Activated naive CD8-positive, alpha-beta T cell treated with anti-CD3 and anti-CD28 coated beads, Interleukin-2, amount 50 U/mL, for 24 hours (primary cell): Measurements from ENCODE around the gene BDNF.
"Not testable (repeated sequence)": the region's sequence is repeated elsewhere in the genome, so short reads cannot be mapped to it uniquely, and the experiment has no call there.

Experiments
- ATAC-seq: fragments of 150-1000 bp; cut with Tn5 transposase; one replicate; pipeline ENCODE4 v1.10.0; 2021
- DNase-seq: peaks from one replicate; pipeline ENCODE4 v3.0.0; 2021
- H3K27ac Mint-ChIP-seq: one replicate; pipeline ENCODE4 v1.8.0; 2021; ENCODE audit warnings: mild to moderate bottlenecking, mixed read lengths
- H3K27me3 Mint-ChIP-seq: one replicate; pipeline ENCODE4 v1.8.0; 2021; ENCODE audit warnings: mixed read lengths
- H3K36me3 Mint-ChIP-seq: one replicate; pipeline ENCODE4 v1.8.0; 2021; ENCODE audit warnings: low read depth, mixed read lengths
- H3K4me1 Mint-ChIP-seq: one replicate; pipeline ENCODE4 v1.8.0; 2021; ENCODE audit warnings: mixed read lengths
- H3K4me3 Mint-ChIP-seq: one replicate; pipeline ENCODE4 v1.8.0; 2021; ENCODE audit warnings: mild to moderate bottlenecking, moderate library complexity, mixed read lengths
- H3K9me3 Mint-ChIP-seq: one replicate; pipeline ENCODE4 v1.8.0; 2021; ENCODE audit warnings: mixed read lengths

BDNF gene

DNA sequence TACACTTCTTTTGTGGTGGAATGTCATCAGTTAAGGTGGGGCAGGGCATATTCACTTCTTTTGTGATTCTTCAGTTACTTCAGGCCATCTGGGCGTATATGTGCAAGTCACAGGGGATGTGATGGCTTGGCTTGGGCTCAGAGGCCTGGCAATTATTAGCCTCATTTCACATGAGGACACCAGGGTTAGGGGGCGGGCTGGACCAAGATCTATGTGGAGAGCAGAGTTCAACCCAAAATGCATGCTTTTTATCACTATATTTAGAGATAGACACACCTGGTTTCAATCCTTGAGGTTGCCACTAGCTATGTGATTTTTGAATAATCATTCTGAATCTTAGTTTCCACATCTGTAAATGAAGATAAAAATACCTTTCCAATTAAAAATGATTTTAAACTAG, 65.5 kb downstream of the BDNF start:
- H3K27ac Mint-ChIP-seq, H3K4me3 Mint-ChIP-seq, ATAC-seq, DNase-seq, H3K4me1 Mint-ChIP-seq, H3K36me3 Mint-ChIP-seq, H3K27me3 Mint-ChIP-seq: not testable (repeated sequence)
- peaks cover 11% of the 10 kb centered on the region for H3K9me3 Mint-ChIP-seq

DNA sequence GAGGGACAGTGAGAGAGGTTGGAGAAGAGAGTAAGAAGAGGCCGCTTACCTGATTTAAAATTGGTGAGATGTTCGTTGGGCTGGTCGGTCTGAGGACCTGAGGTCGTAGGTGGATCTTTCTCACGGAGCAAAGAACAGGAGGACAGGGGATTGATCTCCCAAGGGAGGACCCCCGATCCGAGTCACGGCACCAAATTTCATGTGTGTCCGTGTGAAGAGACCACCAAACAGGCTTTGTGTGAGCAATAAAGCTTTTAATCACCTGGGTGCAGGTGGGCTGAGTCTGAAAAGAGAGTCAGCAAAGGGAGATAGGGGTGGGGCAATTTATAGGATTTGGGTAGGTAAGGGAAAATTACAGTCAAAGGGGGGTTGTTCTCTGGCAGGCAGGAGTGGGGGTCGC, 66.0 kb downstream of the BDNF start:
- not testable (repeated sequence) for H3K27me3 Mint-ChIP-seq, H3K4me3 Mint-ChIP-seq, H3K4me1 Mint-ChIP-seq, H3K36me3 Mint-ChIP-seq, DNase-seq, ATAC-seq, H3K27ac Mint-ChIP-seq
- peaks cover 11% of the 10 kb centered on the region for H3K9me3 Mint-ChIP-seq

DNA sequence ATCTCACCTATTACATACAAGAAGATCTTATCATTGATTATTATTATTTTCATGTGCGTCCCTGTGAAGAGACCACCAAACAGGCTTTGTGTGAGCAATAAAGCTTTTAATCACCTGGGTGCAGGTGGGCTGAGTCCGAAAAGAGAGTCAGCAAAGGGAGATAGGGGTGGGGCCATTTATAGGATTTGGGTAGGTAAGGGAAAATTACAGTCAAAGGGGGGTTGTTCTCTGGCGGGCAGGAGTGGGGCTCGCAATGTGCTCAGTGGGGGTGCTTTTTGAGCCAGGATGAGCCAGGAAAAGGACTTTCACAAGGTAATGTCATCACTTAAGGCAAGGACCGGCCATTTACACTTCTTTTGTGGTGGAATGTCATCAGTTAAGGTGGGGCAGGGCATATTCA, 71.2 kb downstream of the BDNF start:
- H3K9me3 Mint-ChIP-seq: peaks cover 11% of the 10 kb centered on the region
- not testable (repeated sequence) for H3K27me3 Mint-ChIP-seq, DNase-seq, ATAC-seq, H3K36me3 Mint-ChIP-seq, H3K4me3 Mint-ChIP-seq, H3K27ac Mint-ChIP-seq, H3K4me1 Mint-ChIP-seq

- DNase-seq (no peak), ATAC-seq (no peak)
- Mint-ChIP-seq H3K27ac (no peak overlapping the region), H3K36me3 (no peaks in the 10 kb centered on the region), H3K4me3 (no peak overlapping the region), H3K4me1 (no peaks in the 10 kb centered on the region), H3K9me3 (peaks cover 7% of the 10 kb centered on the region), H3K27me3 (no peaks in the 10 kb centered on the region)
Observed at GRCh38 chr11:27627979-27628378, 72.3 kb downstream of the BDNF start.

DNA sequence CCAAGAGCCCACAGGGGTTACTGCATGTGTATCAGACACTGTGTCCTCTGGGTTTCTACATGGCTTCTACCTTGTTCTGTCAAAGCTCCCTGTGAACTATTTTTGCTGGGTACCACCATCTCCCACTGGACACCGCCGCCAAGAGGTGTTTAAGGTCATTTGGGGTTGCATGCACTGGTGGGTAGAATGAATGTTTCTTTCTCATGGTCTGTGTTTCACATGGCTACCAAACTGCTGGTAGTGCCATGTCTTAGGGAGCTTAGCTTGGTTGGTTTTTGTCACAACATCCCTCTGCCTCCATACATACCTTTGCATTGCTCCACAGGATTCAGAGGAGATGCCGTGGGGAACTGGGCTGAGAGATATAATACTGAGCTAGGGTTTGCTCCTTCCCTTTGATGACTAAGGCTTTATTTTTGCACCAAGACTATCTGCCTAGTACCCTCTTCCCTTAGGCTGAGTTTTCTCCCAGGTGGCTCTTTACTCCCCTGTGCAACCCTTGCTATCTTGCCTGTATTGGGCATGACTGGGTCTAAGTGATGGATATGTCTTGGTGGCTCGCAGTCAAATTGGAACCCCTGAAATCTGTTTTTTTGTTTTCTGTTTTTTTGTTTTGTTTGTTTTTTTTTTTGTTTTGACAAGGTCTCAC, 73.2 kb downstream of the BDNF start:
- Mint-ChIP-seq H3K9me3 (peaks cover 4% of the 10 kb centered on the region), H3K27ac (no peak overlapping the region), H3K4me1 (no peaks in the 10 kb centered on the region), H3K4me3 (no peak overlapping the region), H3K36me3 (no peaks in the 10 kb centered on the region), H3K27me3 (no peaks in the 10 kb centered on the region)
- ATAC-seq (no peak), DNase-seq (no peak)

DNA sequence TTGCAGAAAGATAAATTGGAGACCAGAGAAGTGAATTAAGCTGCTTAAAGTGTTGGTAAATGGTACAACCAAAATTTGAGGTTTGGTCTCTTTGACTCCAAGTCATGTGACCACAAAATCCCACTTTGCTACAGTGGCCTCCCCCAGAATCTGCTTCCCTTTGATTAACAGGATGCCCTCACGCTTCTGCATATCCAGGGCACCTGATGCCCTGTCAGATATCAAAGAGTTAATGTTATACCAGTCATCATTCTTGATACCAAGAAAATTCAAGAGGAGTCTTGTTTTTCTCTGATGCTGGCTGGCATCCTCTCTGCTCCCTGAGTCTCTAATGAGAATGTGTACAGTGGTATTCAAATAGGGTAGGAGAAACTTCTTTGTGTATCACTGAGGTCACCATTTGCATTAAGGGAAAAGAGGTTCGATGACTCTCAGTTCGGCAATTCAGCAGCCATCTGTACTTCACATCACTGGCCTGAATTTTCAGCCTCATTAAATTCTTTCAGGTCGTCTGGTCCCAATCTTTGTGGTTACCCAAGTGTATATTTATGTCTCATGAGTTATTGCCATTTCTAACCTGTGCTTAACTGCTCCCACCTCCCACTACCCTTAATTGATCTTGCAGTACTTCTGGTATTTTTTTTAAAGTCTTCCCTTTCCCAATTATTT, 73.9 kb downstream of the BDNF start:
- Mint-ChIP-seq H3K27me3 (no peaks in the 10 kb centered on the region), H3K27ac (no peak overlapping the region), H3K4me3 (no peak overlapping the region), H3K36me3 (no peaks in the 10 kb centered on the region), H3K9me3 (peaks cover 4% of the 10 kb centered on the region), H3K4me1 (no peaks in the 10 kb centered on the region)
- DNase-seq (no peak), ATAC-seq (no peak)

DNA sequence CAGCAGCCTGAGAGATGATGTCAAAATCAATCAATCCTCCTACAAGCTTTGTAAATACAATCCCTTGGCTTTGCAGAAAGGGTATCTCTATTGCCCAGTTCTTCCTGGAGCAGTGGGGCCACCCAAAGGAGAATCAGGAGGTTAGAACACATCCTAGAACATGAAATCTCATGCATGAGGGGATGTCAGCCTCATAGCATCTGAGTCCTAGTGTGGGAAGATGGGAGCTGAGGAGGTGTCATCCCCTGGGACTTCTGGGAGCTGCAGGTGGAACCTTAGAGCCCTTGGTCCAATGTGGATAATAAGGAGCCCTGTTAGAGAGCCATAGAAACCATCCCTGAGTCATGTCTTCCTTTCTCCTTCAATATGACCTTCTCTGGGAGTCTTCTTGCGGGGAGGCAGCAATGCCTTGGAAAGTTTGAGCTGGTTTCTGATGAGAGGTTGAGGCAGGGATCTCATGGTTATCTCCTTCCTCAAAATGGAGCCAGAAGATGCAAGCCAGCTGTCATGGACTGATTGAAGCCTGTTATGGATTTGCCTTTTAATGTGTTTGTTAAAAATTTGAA, 74.8 kb downstream of the BDNF start:
- ATAC-seq: no peak
- Mint-ChIP-seq H3K4me3 (no peak overlapping the region), H3K9me3 (peaks cover 4% of the 10 kb centered on the region), H3K36me3 (no peaks in the 10 kb centered on the region), H3K27me3 (no peaks in the 10 kb centered on the region), H3K4me1 (no peaks in the 10 kb centered on the region), H3K27ac (no peak overlapping the region)
- no peak for DNase-seq

DNA sequence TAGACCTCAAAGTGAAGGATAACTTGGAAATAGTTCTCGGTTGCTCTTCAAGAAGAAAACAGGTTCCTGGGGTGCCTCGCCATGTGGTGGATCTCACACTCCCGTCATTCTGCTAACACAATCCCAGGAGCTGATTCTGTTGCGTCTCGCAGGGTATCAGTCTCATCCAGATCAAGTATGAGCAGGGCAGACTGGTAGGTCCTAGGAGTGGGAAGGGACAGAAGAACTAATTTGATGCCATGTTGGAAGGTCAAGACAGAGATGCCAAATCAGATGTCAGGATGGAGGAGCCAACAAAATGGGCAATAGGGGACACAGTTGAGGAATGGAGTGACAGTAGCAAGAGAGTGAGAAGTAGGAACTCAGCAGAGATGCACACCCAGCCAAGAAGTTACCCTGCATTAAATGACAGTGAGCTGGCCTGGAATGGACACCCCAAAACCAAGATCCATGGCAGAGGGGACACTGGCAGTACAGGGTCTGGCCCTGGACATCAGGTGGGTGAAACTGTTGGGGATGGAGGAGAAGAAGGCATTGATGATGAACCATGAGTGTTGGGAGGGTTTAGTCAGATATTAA, 76.2 kb downstream of the BDNF start:
- Mint-ChIP-seq H3K4me1 (no peaks in the 10 kb centered on the region), H3K36me3 (no peaks in the 10 kb centered on the region), H3K4me3 (no peak overlapping the region), H3K27ac (no peak overlapping the region), H3K27me3 (no peaks in the 10 kb centered on the region), H3K9me3 (peaks cover 4% of the 10 kb centered on the region)
- DNase-seq: no peak
- ATAC-seq: no peak

- Mint-ChIP-seq H3K4me1 (no peaks in the 10 kb centered on the region), H3K4me3 (no peak overlapping the region), H3K9me3 (peaks cover 4% of the 10 kb centered on the region), H3K27me3 (no peaks in the 10 kb centered on the region), H3K27ac (no peak overlapping the region), H3K36me3 (no peaks in the 10 kb centered on the region)
- DNase-seq (no peak), ATAC-seq (no peak)
Observed at GRCh38 chr11:27622541-27623300, 77.5 kb downstream of the BDNF start.

DNA sequence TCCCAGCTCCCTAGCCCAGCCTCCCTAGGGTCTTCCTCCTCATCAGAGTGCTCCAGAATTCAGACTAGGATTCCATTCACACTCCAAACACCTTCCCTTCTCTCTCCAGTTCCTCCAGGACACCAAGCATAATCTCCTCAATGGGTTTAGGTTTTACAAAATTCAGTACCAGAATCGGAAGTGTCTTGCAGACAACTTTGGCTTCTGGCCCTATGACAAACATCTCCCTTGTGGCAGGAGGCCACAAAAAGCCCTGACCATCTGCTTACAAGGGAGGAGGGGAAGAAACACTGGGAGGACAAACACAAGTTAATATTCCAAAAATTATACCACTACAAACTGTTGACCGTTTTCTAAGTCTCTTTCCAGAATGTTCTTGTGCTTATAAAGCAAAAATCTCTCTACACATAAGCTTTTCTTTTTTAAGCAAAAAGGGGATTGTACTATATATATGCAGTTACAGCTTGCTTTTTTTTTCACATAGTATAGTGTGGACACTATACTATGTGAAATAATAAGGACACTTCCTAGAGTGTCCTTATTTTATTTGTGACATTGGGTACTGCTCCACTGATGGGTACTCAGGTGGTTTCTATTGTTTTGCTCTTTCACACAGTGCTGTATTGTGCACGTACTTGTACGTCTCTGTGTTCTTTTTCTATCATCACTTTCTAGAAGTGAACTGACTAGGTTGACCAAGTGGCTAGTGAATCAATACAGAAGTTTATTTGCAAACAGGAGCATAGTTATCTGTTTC, 78.7 kb downstream of the BDNF start:
- H3K9me3 Mint-ChIP-seq: peaks cover 4% of the 10 kb centered on the region
- DNase-seq (no peak), ATAC-seq (no peak)
- H3K4me1 Mint-ChIP-seq: no peaks in the 10 kb centered on the region
- H3K27me3 Mint-ChIP-seq: no peaks in the 10 kb centered on the region
- no peak overlapping the region for H3K4me3 Mint-ChIP-seq
- H3K27ac Mint-ChIP-seq: no peak overlapping the region
- H3K36me3 Mint-ChIP-seq: no peaks in the 10 kb centered on the region

DNA sequence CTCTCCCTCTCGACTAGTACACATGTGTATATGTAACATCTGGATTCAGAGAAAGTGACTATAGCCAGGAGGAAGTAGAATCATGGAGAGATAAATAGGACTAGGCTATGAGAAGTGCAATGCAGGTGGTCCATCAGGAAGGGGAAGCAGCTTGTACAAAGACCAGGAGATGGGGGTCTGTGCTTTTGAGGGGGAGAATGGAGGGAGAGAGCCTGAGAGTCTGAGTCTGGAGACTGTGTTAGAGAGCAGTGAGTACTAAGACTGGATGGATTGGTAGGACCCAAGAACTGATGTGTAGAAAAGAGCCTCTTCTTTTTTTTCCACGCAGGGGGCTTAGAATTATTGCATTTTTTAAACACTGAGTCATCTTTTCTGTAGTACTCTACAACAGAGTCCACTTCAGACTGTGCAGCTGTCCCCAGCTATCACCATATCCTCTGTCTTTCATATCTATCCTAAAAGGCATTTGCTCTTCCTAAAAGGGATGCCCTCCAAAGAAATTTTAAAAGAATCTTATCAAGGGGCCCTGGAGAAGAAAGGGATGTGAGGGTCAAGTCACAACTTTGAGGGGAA, 80.4 kb downstream of the BDNF start:
- no peaks in the 10 kb centered on the region for H3K9me3 Mint-ChIP-seq
- no peak for DNase-seq
- ATAC-seq: no peak

DNA sequence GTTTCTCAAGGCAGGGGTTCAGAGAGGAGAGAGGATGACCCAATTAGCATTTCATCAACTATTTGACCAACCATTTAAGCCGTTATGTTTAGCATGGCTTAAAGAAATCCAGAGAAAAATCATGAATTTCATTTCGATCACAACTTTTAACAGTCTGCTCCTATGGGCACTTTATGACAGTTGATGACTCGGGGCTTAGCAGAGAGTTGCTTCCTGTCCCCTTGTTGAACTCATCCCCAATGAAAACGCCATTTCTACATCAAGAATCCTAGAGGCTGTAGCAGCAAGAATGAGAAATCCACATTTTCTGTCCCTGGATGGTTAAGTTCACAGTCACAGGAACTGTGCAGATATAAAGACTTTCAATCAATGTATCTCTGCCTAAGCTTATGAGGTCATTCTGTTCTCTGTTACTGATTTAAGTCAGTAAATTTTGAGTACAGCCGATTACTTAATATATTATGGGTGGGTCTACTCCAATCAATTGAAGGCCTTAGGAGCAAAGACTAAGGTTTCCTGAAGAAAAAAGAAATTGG, 81.1 kb downstream of the BDNF start:
- Mint-ChIP-seq H3K4me1 (no peaks in the 10 kb centered on the region), H3K4me3 (no peak overlapping the region), H3K36me3 (no peaks in the 10 kb centered on the region), H3K27ac (no peak overlapping the region), H3K9me3 (no peaks in the 10 kb centered on the region), H3K27me3 (no peaks in the 10 kb centered on the region)
- ATAC-seq (no peak), DNase-seq (no peak)

More for the DNA sequence above, 80.4 kb downstream of the BDNF start:
- H3K36me3 Mint-ChIP-seq: no peaks in the 10 kb centered on the region
- H3K4me3 Mint-ChIP-seq: no peak overlapping the region
- no peaks in the 10 kb centered on the region for H3K4me1 Mint-ChIP-seq
- H3K27me3 Mint-ChIP-seq: no peaks in the 10 kb centered on the region
- H3K27ac Mint-ChIP-seq: no peak overlapping the region

DNA sequence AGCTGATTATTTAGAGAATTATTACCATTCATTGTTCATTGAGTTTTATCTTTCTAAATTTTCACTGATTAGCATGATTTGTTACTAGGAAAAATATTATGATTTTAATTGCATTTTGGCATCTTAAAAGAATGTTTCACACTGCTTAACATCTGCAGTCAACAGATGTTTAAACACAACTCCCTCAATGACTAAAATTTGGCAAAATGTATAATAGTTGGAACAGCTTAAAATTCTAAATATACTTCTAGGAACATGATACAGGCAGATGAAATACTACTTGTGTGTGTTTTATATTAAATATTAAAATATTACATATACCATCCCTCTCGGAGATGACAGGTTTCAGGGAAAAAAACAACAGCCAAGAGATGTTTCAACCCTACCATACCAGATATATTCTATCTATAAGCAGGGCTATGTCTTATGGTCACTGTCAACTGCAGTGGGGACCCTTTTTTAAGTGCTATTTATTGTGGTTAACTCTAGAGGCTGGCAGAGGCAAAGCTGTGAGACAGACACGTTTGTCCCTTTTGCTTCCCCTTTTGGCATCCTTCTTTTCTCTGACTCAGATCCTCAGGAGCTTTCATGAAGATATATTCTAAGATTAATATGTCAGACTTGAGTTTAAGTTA, 81.9 kb downstream of the BDNF start:
- DNase-seq: no peak
- no peak overlapping the region for H3K27ac Mint-ChIP-seq
- no peaks in the 10 kb centered on the region for H3K9me3 Mint-ChIP-seq
- no peaks in the 10 kb centered on the region for H3K4me1 Mint-ChIP-seq
- H3K36me3 Mint-ChIP-seq: no peaks in the 10 kb centered on the region
- H3K4me3 Mint-ChIP-seq: no peak overlapping the region
- no peak for ATAC-seq
- no peaks in the 10 kb centered on the region for H3K27me3 Mint-ChIP-seq
